ENCODE measurements around the gene TENM3. TPM values are rescaled to one million over a fixed set of nuclear protein-coding genes. Genes with fewer than 3 reads are reported as not detected.

Gene TENM3
- total RNA-seq, 1 donor from 2014 or later = 40.4 TPM

- no peaks in the 10 kb centered on the region for H3K27me3 Mint-ChIP-seq
- no peak for DNase-seq (ENCODE audit: low spot score, unreplicated experiment)
- H3K4me1 Mint-ChIP-seq (ENCODE audit: low read depth) = no peaks in the 10 kb centered on the region
- no peaks in the 10 kb centered on the region for H3K9me3 Mint-ChIP-seq (ENCODE audit: low read depth)
- no peak overlapping the region for H3K4me3 Mint-ChIP-seq (ENCODE audit: low read depth)
- no peak for TF ChIP-seq CTCF (IDR thresholded peaks at IDR 0.05; ENCODE audit: unreplicated experiment)
- H3K27ac Mint-ChIP-seq = no peak overlapping the region
- peaks cover 15% of the 10 kb centered on the region for H3K36me3 Mint-ChIP-seq (ENCODE audit: insufficient read depth)
These were observed 533.3 kb downstream of the TENM3 start for GRCh38 chr4:182776376-182777105.

- Mint-ChIP-seq H3K27ac (no peak overlapping the region), H3K4me1 (ENCODE audit: low read depth) (no peaks in the 10 kb centered on the region), H3K27me3 (no peaks in the 10 kb centered on the region), H3K36me3 (ENCODE audit: insufficient read depth) (peaks cover 15% of the 10 kb centered on the region), H3K4me3 (ENCODE audit: low read depth) (no peak overlapping the region), H3K9me3 (ENCODE audit: low read depth) (no peaks in the 10 kb centered on the region)
- no peak for DNase-seq (ENCODE audit: low spot score, unreplicated experiment)
- no peak for TF ChIP-seq CTCF (IDR thresholded peaks at IDR 0.05; ENCODE audit: unreplicated experiment)
These were observed 535.2 kb downstream of the TENM3 start for GRCh38 chr4:182778222-182778982.

- no peaks in the 10 kb centered on the region for H3K27me3 Mint-ChIP-seq
- H3K27ac Mint-ChIP-seq = no peak overlapping the region
- H3K36me3 Mint-ChIP-seq (ENCODE audit: insufficient read depth) = peaks cover 25% of the 10 kb centered on the region
- no peak for DNase-seq (ENCODE audit: low spot score, unreplicated experiment)
- H3K9me3 Mint-ChIP-seq (ENCODE audit: low read depth) = no peaks in the 10 kb centered on the region
- no peak for TF ChIP-seq CTCF (IDR thresholded peaks at IDR 0.05; ENCODE audit: unreplicated experiment)
- peaks cover 9% of the 10 kb centered on the region for H3K4me1 Mint-ChIP-seq (ENCODE audit: low read depth)
- no peak overlapping the region for H3K4me3 Mint-ChIP-seq (ENCODE audit: low read depth)
These were observed 543.8 kb downstream of the TENM3 start for GRCh38 chr4:182786991-182787390.

- H3K36me3 Mint-ChIP-seq (ENCODE audit: insufficient read depth) = peaks cover 37% of the 10 kb centered on the region
- peaks cover 5% of the 10 kb centered on the region for H3K9me3 Mint-ChIP-seq (ENCODE audit: low read depth)
- no peak overlapping the region for H3K27ac Mint-ChIP-seq
- H3K4me3 Mint-ChIP-seq (ENCODE audit: low read depth) = no peak overlapping the region
- H3K4me1 Mint-ChIP-seq (ENCODE audit: low read depth) = peaks cover 9% of the 10 kb centered on the region
- H3K27me3 Mint-ChIP-seq = no peaks in the 10 kb centered on the region
- no peak for DNase-seq (ENCODE audit: low spot score, unreplicated experiment)
- TF ChIP-seq CTCF (IDR thresholded peaks at IDR 0.05; ENCODE audit: unreplicated experiment) = no peak
These were observed 545.0 kb downstream of the TENM3 start for GRCh38 chr4:182788201-182788600.

GRCh38 chr4:182789529-182789928, 546.3 kb downstream of the TENM3 start:
- peaks cover 51% of the 10 kb centered on the region for H3K36me3 Mint-ChIP-seq (ENCODE audit: insufficient read depth)
- no peak for TF ChIP-seq CTCF (IDR thresholded peaks at IDR 0.05; ENCODE audit: unreplicated experiment)
- no peak overlapping the region for H3K27ac Mint-ChIP-seq
- H3K4me1 Mint-ChIP-seq (ENCODE audit: low read depth) = peaks cover 9% of the 10 kb centered on the region
- H3K27me3 Mint-ChIP-seq = no peaks in the 10 kb centered on the region
- H3K9me3 Mint-ChIP-seq (ENCODE audit: low read depth) = peaks cover 8% of the 10 kb centered on the region
- DNase-seq (ENCODE audit: low spot score, unreplicated experiment) = no peak
- H3K4me3 Mint-ChIP-seq (ENCODE audit: low read depth) = no peak overlapping the region

Data from progenitor cell of endocrine pancreas (in vitro differentiated cells).